H9 (cell line): ENCODE results near the gene ZMAT3. TPM values are rescaled to one million over a fixed set of nuclear protein-coding genes. Genes with fewer than 3 reads are reported as not detected.

Experiments
- DNase-seq: peaks from one replicate; pipeline ENCODE4 v3.0.0-alpha.2; 2017
- H2AFZ ChIP-seq: one replicate; pipeline ENCODE4 v1.6.1; 2013; ENCODE audit warnings: mild to moderate bottlenecking, low read length, control low read depth, moderate library complexity
- H2AK5ac ChIP-seq: 2 replicates; pipeline ENCODE4 v1.6.1; 2013; ENCODE audit warnings: low read length, control low read depth, mixed read lengths; ENCODE audit not compliant: insufficient read length
- H2BK120ac ChIP-seq: one replicate; pipeline ENCODE4 v1.6.1; 2013; ENCODE audit warnings: low read depth, mild to moderate bottlenecking, low read length, control low read depth, inconsistent platforms; ENCODE audit not compliant: poor library complexity, severe bottlenecking
- H2BK12ac ChIP-seq: 2 replicates; pipeline ENCODE4 v1.6.1; 2013; ENCODE audit warnings: low read length, control low read depth, mixed read lengths, low read depth; ENCODE audit not compliant: insufficient read length
- H2BK15ac ChIP-seq: 2 replicates; pipeline ENCODE4 v1.6.1; 2013; ENCODE audit warnings: low read depth, low read length, control low read depth
- H2BK20ac ChIP-seq: one replicate; pipeline ENCODE4 v1.6.1; 2013; ENCODE audit warnings: low read depth, mild to moderate bottlenecking, low read length, control low read depth, inconsistent platforms; ENCODE audit not compliant: poor library complexity, severe bottlenecking
- H2BK5ac ChIP-seq: 2 replicates; pipeline ENCODE4 v1.6.1; 2013; ENCODE audit warnings: low read length, control low read depth, mixed read lengths; ENCODE audit not compliant: insufficient read length
- H3K14ac ChIP-seq: 2 replicates; pipeline ENCODE4 v1.6.1; 2013; ENCODE audit warnings: low read length, control low read depth; ENCODE audit not compliant: insufficient read depth
- H3K18ac ChIP-seq: 2 replicates; pipeline ENCODE4 v1.6.1; 2013; ENCODE audit warnings: low read depth, mild to moderate bottlenecking, mixed read lengths, low read length, control low read depth; ENCODE audit not compliant: insufficient read length
- H3K23ac ChIP-seq: 2 replicates; pipeline ENCODE4 v1.6.1; 2013; ENCODE audit warnings: low read length, control low read depth, mixed read lengths, low read depth; ENCODE audit not compliant: insufficient read length
- H3K23me2 ChIP-seq: 2 replicates; pipeline ENCODE4 v1.6.1; 2013; ENCODE audit warnings: low read depth, mild to moderate bottlenecking, mixed read lengths, low read length, control low read depth; ENCODE audit not compliant: insufficient read length, poor library complexity, severe bottlenecking
- H3K27ac ChIP-seq: 2 replicates; pipeline ENCODE4 v1.5.1; 2013; ENCODE audit warnings: low read length, control low read depth, mixed read lengths, low read depth; ENCODE audit not compliant: insufficient read length
- H3K27me3 ChIP-seq: 2 replicates; pipeline ENCODE4 v1.6.1; 2013; ENCODE audit warnings: low read length, control low read depth, inconsistent platforms; ENCODE audit not compliant: insufficient read depth
- H3K4ac ChIP-seq: 2 replicates; pipeline ENCODE4 v1.6.1; 2013; ENCODE audit warnings: low read depth, mild to moderate bottlenecking, control low read depth, inconsistent platforms, low read length, moderate library complexity
- H3K4me1 ChIP-seq: 2 replicates; pipeline ENCODE4 v1.6.1; 2013; ENCODE audit warnings: low read length, control low read depth, inconsistent platforms; ENCODE audit not compliant: insufficient read depth
- H3K4me2 ChIP-seq: 2 replicates; pipeline ENCODE4 v1.6.1; 2013; ENCODE audit warnings: low read length, control low read depth, mixed read lengths; ENCODE audit not compliant: insufficient read length, insufficient read depth
- H3K56ac ChIP-seq: 2 replicates; pipeline ENCODE4 v1.6.1; 2013; ENCODE audit warnings: low read depth, mild to moderate bottlenecking, mixed read lengths, low read length, control low read depth; ENCODE audit not compliant: insufficient read length
- H3K79me1 ChIP-seq: 2 replicates; pipeline ENCODE4 v1.6.1; 2013; ENCODE audit warnings: low read depth, mild to moderate bottlenecking, moderate library complexity, low read length, control low read depth, inconsistent platforms; ENCODE audit not compliant: insufficient read depth, poor library complexity, severe bottlenecking
- H3K79me2 ChIP-seq: 2 replicates; pipeline ENCODE4 v1.6.1; 2013; ENCODE audit warnings: low read length, control low read depth, inconsistent platforms; ENCODE audit not compliant: insufficient read depth
- H3K9ac ChIP-seq: 2 replicates; pipeline ENCODE4 v1.6.1; 2013; ENCODE audit warnings: low read length, control low read depth, mixed read lengths; ENCODE audit not compliant: insufficient read length; ENCODE audit errors: extremely low read depth
- H3K9me3 ChIP-seq: one replicate; pipeline ENCODE4 v1.6.1; 2013; ENCODE audit warnings: low read depth, low read length, inconsistent platforms; ENCODE audit not compliant: control insufficient read depth
- H3T11ph ChIP-seq: one replicate; pipeline ENCODE4 v1.6.1; 2013; ENCODE audit warnings: mild to moderate bottlenecking, low read length, control low read depth, inconsistent platforms
- H4K20me1 ChIP-seq: one replicate; pipeline ENCODE4 v1.6.1; 2013; ENCODE audit not compliant: control insufficient read depth, insufficient read length, insufficient read depth
- H4K5ac ChIP-seq: 2 replicates; pipeline ENCODE4 v1.6.1; 2013; ENCODE audit warnings: low read depth, mild to moderate bottlenecking, mixed read lengths, low read length, control low read depth; ENCODE audit not compliant: insufficient read length
- H4K8ac ChIP-seq: replicated peaks from 2 replicates; pipeline ENCODE4 v1.6.1; 2013; ENCODE audit warnings: low read length, control low read depth, mixed read lengths, low read depth; ENCODE audit not compliant: insufficient read length
- H4K91ac ChIP-seq: 2 replicates; pipeline ENCODE4 v1.6.1; 2013; ENCODE audit warnings: low read depth, mild to moderate bottlenecking, moderate library complexity, mixed read lengths, low read length, control low read depth; ENCODE audit not compliant: insufficient read length
- H3K27ac Mint-ChIP-seq, 3 experiments: 2 replicates in 2 of 3; 3 replicates in 1 of 3; pipeline ENCODE4 v1.8.0; 2020 to 2021; ENCODE audit warnings: mixed read lengths in 3 of 3, mild to moderate bottlenecking in 1 of 3, moderate library complexity in 1 of 3
- H3K27me3 Mint-ChIP-seq: 2 replicates; pipeline ENCODE4 v1.8.0; 2021; ENCODE audit warnings: low read depth, mild to moderate bottlenecking, moderate library complexity, mixed read lengths
- H3K36me3 Mint-ChIP-seq, 3 experiments: 2 replicates in 2 of 3; 3 replicates in 1 of 3; pipeline ENCODE4 v1.8.0; 2020 to 2021; ENCODE audit warnings: low read depth in 3 of 3, mixed read lengths in 3 of 3; ENCODE audit not compliant: insufficient read depth in 1 of 3
- H3K4me1 Mint-ChIP-seq, 2 experiments: 2 replicates each; pipeline ENCODE4 v1.8.0; 2020; ENCODE audit warnings: mixed read lengths in 2 of 2
- H3K4me3 Mint-ChIP-seq, 2 experiments: 2 replicates in 1 of 2; 3 replicates in 1 of 2; pipeline ENCODE4 v1.8.0; 2020 to 2021; ENCODE audit warnings: mild to moderate bottlenecking in 2 of 2, mixed read lengths in 2 of 2, moderate library complexity in 1 of 2
- H3K9me3 Mint-ChIP-seq, 2 experiments: 2 replicates in 1 of 2; 3 replicates in 1 of 2; pipeline ENCODE4 v1.8.0; 2020; ENCODE audit warnings: mild to moderate bottlenecking in 2 of 2, mixed read lengths in 2 of 2, moderate library complexity in 1 of 2
- CTCF ChIP-seq: fragments of 200-600 bp; sonication (generic); conservative IDR thresholded peaks from 3 replicates; pipeline ENCODE4 v1.8.0; 2021; ENCODE audit warnings: antibody characterized with exemption, mild to moderate bottlenecking
- total RNA-seq: library from RNA; stranded (reverse); gene quantifications from 2 replicates; pipeline ENCODE4 v1.2.1, GENCODE V29; 2021

Gene ZMAT3
- total RNA-seq, 1 experiment from 2014 or later: 9.4 TPM

- Histone ChIP-seq H3K79me1 (no peaks in the 10 kb centered on the region), H3K56ac (no peak overlapping the region), H3K27me3 (no peaks in the 10 kb centered on the region), H2BK15ac (no peak overlapping the region), H4K20me1 (no peaks in the 10 kb centered on the region), H3K14ac (no peak overlapping the region), H2AK5ac (no peak overlapping the region), H2BK20ac (no peak overlapping the region), H4K91ac (no peak overlapping the region), H3K4me1 (no peaks in the 10 kb centered on the region; the same call in 1 of the 2 replicates), H2BK5ac (no peak overlapping the region), H3K4me2 (no peak overlapping the region), H2AFZ (no peak overlapping the region), H3K4ac (no peak overlapping the region), H3K9me3 (no peaks in the 10 kb centered on the region), H4K8ac (no peak overlapping the region), H2BK120ac (no peak overlapping the region), H2BK12ac (no peak overlapping the region), H3K23ac (no peak overlapping the region), H3K9ac (no peak overlapping the region), H3K18ac (no peak overlapping the region), H3K27ac (no peak overlapping the region), H3K79me2 (no peaks in the 10 kb centered on the region), H3T11ph (no peak overlapping the region), H4K5ac (no peak overlapping the region), H3K23me2 (no peaks in the 10 kb centered on the region)
- TF ChIP-seq CTCF: no peak
- no peak for DNase-seq
- Mint-ChIP-seq H3K4me1 (peaks cover 0 to 2% of the 10 kb centered on the region in 2 experiments; a peak in 1 of 4 replicates), H3K27ac (no peak overlapping the region), H3K36me3 (peaks cover 0 to 5% (median 0%) of the 10 kb centered on the region in 3 experiments; a peak in 3 of 7 replicates), H3K4me3 (no peak overlapping the region), H3K9me3 (peaks cover 2% of the 10 kb centered on the region in 2 experiments; a peak in 3 of 5 replicates), H3K27me3 (peaks cover 1% of the 10 kb centered on the region; the same call in 1 of the 2 replicates)
Measured at GRCh38 chr3:179000144-179000543, 71.5 kb downstream of the ZMAT3 start.
